Activated T-helper 1 cell treated with anti-CD3 and anti-CD28 coated beads, Interleukin-12 subunit alpha, Interleukin-12 subunit beta, Interleukin-2, Interleukin-4 antibody, amounts not matched to agents 30 ng/mL and 10 ng/mL and 1 ng/mL, durations not matched to agents 14 hours and 24 hours and 36 hours (primary cell): Measurements from ENCODE around the gene VAV2. TPM values are rescaled to one million over a fixed set of nuclear protein-coding genes. Genes with fewer than 3 reads are reported as not detected.

Source experiments
- DNase-seq: peaks from one replicate; pipeline ENCODE4 v3.0.0; 2021; ENCODE audit warnings: low spot score
- H3K27ac Mint-ChIP-seq: one replicate; pipeline ENCODE4 v1.8.0; 2021; ENCODE audit warnings: mild to moderate bottlenecking, mixed read lengths
- H3K27me3 Mint-ChIP-seq: one replicate; pipeline ENCODE4 v1.8.0; 2022; ENCODE audit warnings: mild to moderate bottlenecking, moderate library complexity, mixed read lengths; ENCODE audit not compliant: insufficient read depth
- H3K36me3 Mint-ChIP-seq: one replicate; pipeline ENCODE4 v1.8.0; 2021; ENCODE audit warnings: low read depth, mixed read lengths
- H3K4me1 Mint-ChIP-seq: one replicate; pipeline ENCODE4 v1.8.0; 2021; ENCODE audit warnings: low read depth, mixed read lengths
- H3K4me3 Mint-ChIP-seq: one replicate; pipeline ENCODE4 v1.8.0; 2021; ENCODE audit warnings: mild to moderate bottlenecking, moderate library complexity, mixed read lengths
- H3K9me3 Mint-ChIP-seq: one replicate; pipeline ENCODE4 v1.8.0; 2021; ENCODE audit warnings: mixed read lengths
- intact Hi-C: fragments of 100-400 bp; cut with micrococcal nuclease; formaldehyde crosslinking; loops from one replicate; pipeline ENCODE4 v1.15.1; 2024
- total RNA-seq: library from RNA; stranded (reverse); gene quantifications from 2 replicates; pipeline ENCODE4 v1.2.3, GENCODE V29; 2022

The VAV2 gene
- total RNA-seq, 1 donor from 2014 or later: 5.8 TPM

GRCh38 chr9:133942206-133942975 lies 49.7 kb downstream of the VAV2 start:
- H3K4me1 Mint-ChIP-seq: no peaks in the 10 kb centered on the region
- H3K27ac Mint-ChIP-seq: no peak overlapping the region
- H3K27me3 Mint-ChIP-seq: no peaks in the 10 kb centered on the region
- intact Hi-C loops: no loop called here
- DNase-seq: no peak
- no peaks in the 10 kb centered on the region for H3K9me3 Mint-ChIP-seq
- no peak overlapping the region for H3K4me3 Mint-ChIP-seq
- H3K36me3 Mint-ChIP-seq: no peaks in the 10 kb centered on the region

- H3K9me3 Mint-ChIP-seq: no peaks in the 10 kb centered on the region
- H3K27ac Mint-ChIP-seq: no peak overlapping the region
- no peaks in the 10 kb centered on the region for H3K4me1 Mint-ChIP-seq
- H3K27me3 Mint-ChIP-seq: no peaks in the 10 kb centered on the region
- intact Hi-C loops: no loop called here
- no peaks in the 10 kb centered on the region for H3K36me3 Mint-ChIP-seq
- no peak overlapping the region for H3K4me3 Mint-ChIP-seq
- DNase-seq: no peak
These were observed 52.3 kb downstream of the VAV2 start for GRCh38 chr9:133939845-133940244.

GRCh38 chr9:133939171-133939785 lies 52.8 kb downstream of the VAV2 start:
- Mint-ChIP-seq H3K36me3 (no peaks in the 10 kb centered on the region), H3K4me1 (no peaks in the 10 kb centered on the region), H3K4me3 (no peak overlapping the region), H3K27ac (no peak overlapping the region), H3K27me3 (no peaks in the 10 kb centered on the region), H3K9me3 (no peaks in the 10 kb centered on the region)
- intact Hi-C loops: no loop called here
- DNase-seq: no peak

GRCh38 chr9:133938753-133939152 lies 53.4 kb downstream of the VAV2 start:
- intact Hi-C loops: no loop called here

GRCh38 chr9:133938086-133938485 lies 54.0 kb downstream of the VAV2 start:
- no peak for DNase-seq
- Mint-ChIP-seq H3K4me1 (no peaks in the 10 kb centered on the region), H3K27ac (no peak overlapping the region), H3K9me3 (no peaks in the 10 kb centered on the region), H3K4me3 (no peak overlapping the region), H3K36me3 (no peaks in the 10 kb centered on the region), H3K27me3 (no peaks in the 10 kb centered on the region)
- intact Hi-C loops: no loop called here

More at GRCh38 chr9:133938753-133939152, 53.4 kb downstream of the VAV2 start:
- DNase-seq: no peak
- H3K4me1 Mint-ChIP-seq: no peaks in the 10 kb centered on the region
- H3K36me3 Mint-ChIP-seq: no peaks in the 10 kb centered on the region
- H3K27me3 Mint-ChIP-seq: no peaks in the 10 kb centered on the region
- no peak overlapping the region for H3K4me3 Mint-ChIP-seq
- no peaks in the 10 kb centered on the region for H3K9me3 Mint-ChIP-seq
- H3K27ac Mint-ChIP-seq: no peak overlapping the region

DNA sequence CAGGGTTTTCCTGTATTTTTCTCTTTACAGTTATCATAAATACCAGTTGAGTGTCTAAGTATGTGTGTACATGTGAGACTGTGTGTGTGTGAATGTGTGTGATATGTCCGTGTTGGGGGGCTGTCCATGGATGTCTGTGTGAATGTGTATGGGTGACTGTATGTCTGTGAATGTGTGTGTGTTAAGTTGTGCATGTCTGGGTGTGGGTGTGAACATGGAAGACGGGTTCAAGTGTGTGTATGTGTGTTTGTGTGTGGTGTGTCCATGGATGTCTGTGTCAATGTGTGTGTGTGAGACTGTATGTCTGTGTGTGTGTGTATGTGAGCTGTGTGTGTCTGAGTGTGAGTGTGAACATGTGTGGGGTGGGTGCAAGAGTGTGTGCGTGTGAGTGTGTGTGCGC lies 55.0 kb downstream of the VAV2 start:
- Mint-ChIP-seq H3K27ac (no peak overlapping the region), H3K9me3 (no peaks in the 10 kb centered on the region), H3K36me3 (no peaks in the 10 kb centered on the region), H3K4me1 (no peaks in the 10 kb centered on the region), H3K4me3 (no peak overlapping the region), H3K27me3 (no peaks in the 10 kb centered on the region)
- DNase-seq: no peak
- intact Hi-C loops: no loop called here

DNA sequence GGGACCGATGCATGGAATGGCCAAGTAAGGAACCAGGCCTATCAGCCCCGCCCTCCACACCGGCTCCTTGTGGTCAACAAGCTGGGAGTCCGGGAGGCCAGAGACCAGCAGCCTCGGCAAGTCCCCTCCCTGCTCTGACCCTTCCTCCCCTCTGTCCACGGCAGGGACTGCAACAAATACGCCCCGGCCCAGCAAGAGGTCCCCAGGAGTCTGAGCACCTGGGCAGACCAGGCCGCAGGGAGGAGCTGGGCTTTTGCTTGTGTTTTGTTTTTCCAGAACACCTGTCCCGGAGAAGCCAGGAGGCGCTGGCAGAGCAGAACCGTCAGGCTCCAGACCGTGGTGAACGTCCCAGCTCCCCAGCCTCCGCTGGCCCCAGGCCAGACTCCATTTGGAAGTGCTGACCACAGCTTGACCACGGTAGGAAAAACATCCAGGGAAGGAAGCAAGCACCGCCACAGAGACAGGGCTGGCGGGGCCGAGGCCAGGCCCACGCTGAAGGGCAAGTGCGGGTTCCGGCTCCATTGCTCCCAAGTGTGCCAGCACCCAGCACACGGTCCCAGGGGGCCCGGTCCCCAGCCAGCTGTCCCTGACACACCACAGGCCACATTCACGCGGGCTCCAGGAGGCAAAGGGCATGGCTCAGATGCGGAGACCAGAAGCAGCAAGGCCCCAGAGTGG lies 56.7 kb downstream of the VAV2 start:
- DNase-seq: no peak
- H3K9me3 Mint-ChIP-seq: no peaks in the 10 kb centered on the region
- H3K4me1 Mint-ChIP-seq: no peaks in the 10 kb centered on the region
- no peak overlapping the region for H3K4me3 Mint-ChIP-seq
- intact Hi-C loops: no loop called here
- H3K27ac Mint-ChIP-seq: no peak overlapping the region
- H3K27me3 Mint-ChIP-seq: no peaks in the 10 kb centered on the region
- no peaks in the 10 kb centered on the region for H3K36me3 Mint-ChIP-seq

GRCh38 chr9:133934482-133935232 lies 57.5 kb downstream of the VAV2 start:
- no peaks in the 10 kb centered on the region for H3K4me1 Mint-ChIP-seq
- intact Hi-C loops: no loop called here
- no peak for DNase-seq
- no peaks in the 10 kb centered on the region for H3K36me3 Mint-ChIP-seq
- H3K4me3 Mint-ChIP-seq: no peak overlapping the region
- no peak overlapping the region for H3K27ac Mint-ChIP-seq
- H3K9me3 Mint-ChIP-seq: no peaks in the 10 kb centered on the region
- no peaks in the 10 kb centered on the region for H3K27me3 Mint-ChIP-seq

- Mint-ChIP-seq H3K27me3 (no peaks in the 10 kb centered on the region), H3K27ac (no peak overlapping the region)
- intact Hi-C loops: no loop called here
These were observed 58.6 kb downstream of the VAV2 start for GRCh38 chr9:133933426-133934026.

GRCh38 chr9:133932633-133933032 lies 59.5 kb downstream of the VAV2 start:
- Mint-ChIP-seq H3K4me3 (no peak overlapping the region), H3K27me3 (no peaks in the 10 kb centered on the region), H3K4me1 (no peaks in the 10 kb centered on the region), H3K9me3 (no peaks in the 10 kb centered on the region), H3K27ac (no peak overlapping the region), H3K36me3 (no peaks in the 10 kb centered on the region)
- intact Hi-C loops: no loop called here
- no peak for DNase-seq

More at GRCh38 chr9:133933426-133934026, 58.6 kb downstream of the VAV2 start:
- no peak overlapping the region for H3K4me3 Mint-ChIP-seq
- H3K36me3 Mint-ChIP-seq: no peaks in the 10 kb centered on the region
- no peak for DNase-seq
- H3K4me1 Mint-ChIP-seq: no peaks in the 10 kb centered on the region
- no peaks in the 10 kb centered on the region for H3K9me3 Mint-ChIP-seq

- Mint-ChIP-seq H3K4me1 (no peaks in the 10 kb centered on the region), H3K27ac (no peak overlapping the region), H3K36me3 (no peaks in the 10 kb centered on the region), H3K27me3 (no peaks in the 10 kb centered on the region), H3K4me3 (no peak overlapping the region), H3K9me3 (no peaks in the 10 kb centered on the region)
- intact Hi-C loops: no loop called here
- DNase-seq: no peak
These were observed 59.9 kb downstream of the VAV2 start for GRCh38 chr9:133932181-133932580.

DNA sequence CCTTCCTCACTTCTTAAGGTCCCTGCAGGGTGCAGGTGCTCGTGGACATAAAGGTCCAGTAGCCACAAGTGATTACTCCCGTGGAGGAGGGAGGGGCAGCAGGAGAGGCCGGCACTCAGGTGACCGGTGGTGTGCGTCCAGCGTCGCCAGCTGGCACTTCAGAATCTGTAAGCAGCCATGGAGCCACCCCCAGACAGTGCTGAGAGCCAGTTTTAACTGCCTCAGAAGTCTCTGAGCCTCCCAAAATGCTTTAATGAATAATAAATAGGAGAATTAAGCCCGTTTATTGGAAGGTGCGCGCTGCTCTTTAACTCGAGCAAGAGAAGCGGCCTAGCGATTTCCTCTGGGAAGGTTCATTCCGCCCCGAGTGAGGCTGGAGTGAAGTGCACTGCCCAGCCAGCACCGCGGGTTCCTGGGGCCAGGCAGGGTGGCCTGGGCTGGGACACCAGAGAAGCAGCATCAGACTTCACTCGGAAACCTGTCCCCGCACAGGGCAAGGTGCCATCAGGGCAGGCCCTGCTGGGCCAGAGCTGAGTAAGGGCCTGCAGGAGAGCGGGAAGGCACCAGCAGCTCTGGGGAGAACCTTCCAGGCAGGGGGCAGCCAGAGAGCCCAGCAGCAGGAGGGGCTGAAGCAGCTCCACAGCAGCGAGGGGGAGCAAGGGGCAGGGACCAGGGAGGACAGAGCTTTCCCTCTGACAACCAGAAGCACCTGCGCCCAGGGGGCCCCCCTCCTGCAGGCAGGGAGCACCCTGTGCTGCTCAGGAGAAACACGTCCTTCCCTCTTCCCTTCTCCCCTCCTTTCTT lies 61.2 kb downstream of the VAV2 start:
- DNase-seq: no peak
- no peaks in the 10 kb centered on the region for H3K9me3 Mint-ChIP-seq
- no peak overlapping the region for H3K27ac Mint-ChIP-seq
- H3K4me3 Mint-ChIP-seq: no peak overlapping the region
- no peaks in the 10 kb centered on the region for H3K4me1 Mint-ChIP-seq
- intact Hi-C loops: no loop called here
- H3K36me3 Mint-ChIP-seq: no peaks in the 10 kb centered on the region
- H3K27me3 Mint-ChIP-seq: no peaks in the 10 kb centered on the region
